NCI-H2107 (cell line): ENCODE measurements around the gene RYR3.

ENCODE experiments used
- DNase-seq: peaks from one replicate; lab custom pipeline; 2025; lab: John Stamatoyannopoulos, UW

RYR3 gene

GRCh38 chr15:33310481-33311311 is at the start of gene RYR3:
RYR3 (plus strand) TSS chr15:33310967; CDS start chr15:33311046, 79 bp downstream.
- no peak for DNase-seq

- DNase-seq, result no peak
Measured at GRCh38 chr15:33262306-33262705, 48.5 kb upstream of the RYR3 start.

GRCh38 chr15:33277689-33278088 is 33.1 kb upstream of the RYR3 start:
- no peak for DNase-seq

GRCh38 chr15:33278816-33279612 is 31.8 kb upstream of the RYR3 start:
- no peak for DNase-seq

- DNase-seq, result no peak
Measured at GRCh38 chr15:33279613-33280205, 31.1 kb upstream of the RYR3 start.

DNA sequence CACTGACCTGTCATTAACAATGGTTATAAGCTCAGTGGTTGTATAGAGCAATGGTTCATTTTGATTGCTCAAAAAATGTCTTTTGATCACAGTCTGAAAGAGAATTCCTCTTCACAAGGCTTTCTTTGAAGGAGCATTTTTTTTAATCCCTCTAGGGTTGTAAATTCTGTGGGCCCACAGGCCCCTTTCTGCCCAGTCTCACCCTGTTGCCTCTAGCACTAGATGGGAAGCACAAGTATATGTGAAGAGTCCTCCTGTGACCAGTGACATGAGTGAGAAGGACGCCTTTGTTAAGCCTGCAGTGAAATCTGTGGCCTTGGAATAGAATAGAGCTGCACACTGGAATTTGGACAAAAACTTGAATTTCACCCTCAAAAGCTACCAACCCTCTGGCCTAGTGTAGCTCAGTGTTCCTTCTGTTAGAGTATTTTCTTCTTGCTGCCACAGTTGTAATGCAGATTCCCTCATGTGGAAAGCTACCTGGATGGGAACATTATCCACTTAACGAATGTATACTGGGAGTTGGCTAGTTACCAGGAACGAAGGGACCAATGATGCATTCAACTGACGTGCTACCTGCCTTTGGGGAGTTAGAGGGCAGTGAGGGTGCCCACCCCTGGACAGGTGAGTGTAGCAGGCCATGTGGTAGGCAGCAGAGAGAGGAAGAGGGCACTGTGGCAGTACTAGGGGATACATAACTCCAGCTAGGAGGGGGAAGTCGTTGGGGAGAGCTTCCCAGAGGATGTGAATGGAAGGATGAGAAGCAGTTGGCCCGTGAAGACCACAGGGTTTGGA is 28.3 kb upstream of the RYR3 start:
- DNase-seq, result no peak

GRCh38 chr15:33283576-33283975 is 27.2 kb upstream of the RYR3 start:
- DNase-seq, result no peak

GRCh38 chr15:33284336-33284735 is 26.4 kb upstream of the RYR3 start:
- DNase-seq, result no peak

- DNase-seq, result no peak
Measured at GRCh38 chr15:33292717-33293307, 18.0 kb upstream of the RYR3 start.

GRCh38 chr15:33293713-33294334 is 16.9 kb upstream of the RYR3 start:
- DNase-seq, result no peak

- DNase-seq, result no peak
Measured at GRCh38 chr15:33296050-33296449, 14.7 kb upstream of the RYR3 start.

GRCh38 chr15:33296856-33297255 is 13.9 kb upstream of the RYR3 start:
- no peak for DNase-seq

DNA sequence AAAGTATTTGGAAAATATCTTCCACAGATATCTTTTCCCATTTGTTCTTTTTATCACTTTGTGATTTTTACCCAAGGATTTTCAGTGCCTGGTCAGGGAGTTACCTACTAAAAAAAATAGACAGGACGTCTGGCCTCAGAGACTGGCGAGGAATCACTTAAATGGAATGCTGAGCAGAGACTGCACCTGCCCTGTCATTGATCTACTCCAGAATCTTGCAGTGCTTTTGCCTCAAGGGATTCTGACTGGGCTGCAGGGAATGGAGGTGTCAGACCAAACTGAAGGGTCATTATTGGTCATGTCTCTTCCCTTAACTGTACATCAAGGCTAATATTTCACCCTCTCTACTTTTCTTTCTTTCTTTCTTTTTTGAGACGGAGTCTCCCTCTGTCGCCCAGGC is 12.1 kb upstream of the RYR3 start:
- no peak for DNase-seq

DNA sequence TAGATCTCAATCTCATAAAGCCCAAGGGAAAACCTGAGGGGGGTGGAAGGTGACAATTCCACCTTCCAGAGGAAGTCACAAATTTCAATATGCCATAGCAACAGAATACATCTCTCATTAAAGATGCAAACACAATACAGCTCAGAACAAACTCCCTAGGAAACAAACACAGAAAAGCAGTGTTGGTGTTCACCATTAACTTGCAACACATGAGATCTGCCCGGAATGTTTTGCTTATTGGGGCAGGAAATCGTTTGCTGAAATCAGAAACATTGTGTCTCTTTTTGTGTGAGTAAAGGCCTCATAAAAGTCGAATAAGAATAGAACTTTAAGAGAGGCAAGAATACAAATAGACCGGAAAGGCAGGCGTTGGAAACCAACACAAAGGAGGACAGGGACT is 5.8 kb upstream of the RYR3 start:
- DNase-seq, result no peak

GRCh38 chr15:33309602-33310276 is 1.0 kb upstream of the RYR3 start:
- no peak for DNase-seq

DNA sequence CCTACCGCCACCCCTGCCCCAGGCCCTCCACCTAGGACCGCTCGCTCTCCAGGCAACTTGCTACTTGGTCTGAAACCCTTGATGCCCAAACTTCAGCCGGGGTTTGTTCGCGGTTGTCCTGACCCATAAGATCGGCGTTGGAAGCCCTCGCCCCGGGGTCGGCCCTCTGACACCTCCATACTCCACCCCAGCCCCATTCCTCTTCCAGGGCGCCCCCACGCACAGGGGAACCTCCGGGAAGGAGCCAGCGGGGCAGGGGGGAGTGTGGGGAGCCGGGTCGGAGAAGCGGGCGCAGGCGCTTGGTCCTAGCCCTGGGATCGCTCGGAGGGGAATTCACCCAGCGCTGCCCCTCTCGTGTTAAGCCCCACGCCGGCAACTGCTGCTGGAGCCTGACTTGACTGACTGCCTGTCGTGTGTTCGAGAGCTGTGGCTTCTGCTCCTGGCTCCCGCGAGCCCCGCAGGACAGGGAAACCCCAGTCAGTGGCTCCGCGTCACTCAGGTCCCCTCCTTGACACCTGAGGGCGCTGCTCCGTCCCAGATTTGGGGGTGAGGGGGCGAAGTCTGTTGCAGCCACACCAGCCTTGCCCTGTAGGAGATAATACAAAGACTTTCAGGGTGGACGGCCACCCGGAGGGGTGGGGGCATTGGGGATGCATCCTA is 675 bp downstream of the RYR3 start:
- DNase-seq, result no peak

- DNase-seq, result no peak
Measured at GRCh38 chr15:33313491-33313890, 2.7 kb downstream of the RYR3 start.

DNA sequence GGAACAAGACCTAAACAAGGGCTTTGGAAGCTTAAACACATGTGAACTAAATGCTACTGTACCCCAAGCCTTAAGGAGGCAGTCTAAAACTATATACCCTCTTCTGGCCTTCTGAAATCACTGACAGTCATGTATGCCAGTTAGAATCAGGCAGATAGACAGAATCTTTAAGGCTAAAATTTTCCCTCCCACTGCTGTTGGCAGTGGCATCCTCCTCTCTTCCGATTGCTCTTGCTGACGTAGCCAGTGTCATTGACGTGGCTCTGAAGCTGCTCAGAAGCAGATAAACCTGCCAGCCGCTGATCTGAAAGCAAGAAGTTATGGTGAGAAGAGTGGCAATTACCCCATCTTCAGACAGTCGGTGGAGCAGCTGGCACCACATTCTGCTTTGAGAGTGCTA is 3.3 kb downstream of the RYR3 start:
- no peak for DNase-seq

DNA sequence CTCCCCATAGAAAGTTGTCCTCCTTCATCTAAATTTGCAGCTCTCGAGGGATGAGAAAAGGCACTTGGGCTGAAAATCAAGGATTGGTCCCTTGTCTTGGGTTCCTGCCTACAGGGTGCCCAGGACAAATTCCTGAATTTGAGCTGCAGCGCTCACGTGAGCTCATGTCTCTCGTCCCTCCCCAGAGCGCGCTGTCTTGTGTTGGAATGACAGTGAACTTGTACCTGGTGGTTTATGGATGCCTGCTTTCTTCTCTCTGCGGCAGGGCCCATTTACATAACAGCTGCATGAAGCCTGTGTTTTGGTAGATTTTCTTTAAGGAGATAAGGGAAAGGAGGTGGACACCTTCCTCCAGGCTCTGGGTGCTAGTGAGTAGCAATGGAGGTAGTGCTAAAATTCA is 4.3 kb downstream of the RYR3 start:
- DNase-seq, result no peak

DNA sequence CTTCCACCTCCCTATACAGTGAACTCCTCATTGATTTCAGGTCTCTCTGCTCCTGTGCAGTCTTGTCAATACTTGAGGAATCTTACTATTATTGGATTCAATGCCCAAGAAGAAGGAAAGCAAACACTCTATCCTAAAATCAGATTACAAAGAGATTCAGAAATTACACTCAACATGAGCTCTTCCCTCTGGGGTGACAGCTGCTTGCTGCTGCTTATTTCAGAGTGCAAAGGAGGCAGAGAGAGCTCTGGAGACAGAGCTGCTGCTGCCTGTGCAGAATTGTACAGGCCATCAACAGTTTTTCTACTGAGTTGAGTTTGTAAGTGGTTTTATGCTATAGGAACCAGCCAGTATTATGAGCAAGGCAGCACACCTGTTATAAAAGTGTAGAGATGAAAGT is 7.1 kb downstream of the RYR3 start:
- DNase-seq, result no peak
